GM21723 (cell line): Measurements from ENCODE around the gene ZEB2.

Experiments
- ATAC-seq: cut with Tn5 transposase; IDR thresholded peaks from one replicate; pipeline ENCODE4 v1.9.1; 2021; ENCODE audit warnings: mild to moderate bottlenecking, moderate library complexity; ENCODE audit not compliant: unreplicated experiment

Gene ZEB2

DNA sequence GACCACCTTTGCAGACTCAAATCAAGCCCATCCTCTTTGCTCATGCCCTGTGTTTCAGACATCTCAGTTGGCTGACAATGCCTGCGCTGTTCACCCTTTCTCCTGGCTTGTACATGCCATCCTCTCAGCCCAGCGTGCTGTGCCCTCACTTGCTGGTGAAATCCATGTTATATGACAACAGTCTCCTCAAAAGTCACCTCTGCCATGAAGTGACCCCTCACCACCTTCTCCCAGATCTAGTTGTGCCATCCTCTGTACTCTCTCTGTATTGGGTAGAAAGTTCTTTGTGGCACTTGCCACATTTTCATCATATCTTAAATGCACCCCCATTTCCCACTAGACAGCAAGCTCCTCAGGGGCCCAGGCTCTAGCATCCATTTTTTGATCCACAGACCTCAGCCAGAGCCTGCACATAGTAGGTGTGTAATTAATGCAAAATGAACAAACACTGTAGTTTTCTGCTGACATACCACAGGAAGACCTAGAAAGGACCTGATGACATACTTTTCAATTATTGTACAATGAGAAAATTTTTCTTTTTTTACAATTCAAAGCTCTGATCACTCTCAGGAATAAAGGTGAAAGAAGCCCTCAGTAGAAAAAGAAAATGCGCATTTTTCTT, 22.8 kb downstream of the ZEB2 start:
- no peak for ATAC-seq

- no peak for ATAC-seq
These were observed 23.6 kb downstream of the ZEB2 start for GRCh38 chr2:144496092-144496976.

- ATAC-seq, result no peak
These were observed 24.5 kb downstream of the ZEB2 start for GRCh38 chr2:144495227-144496091.

- ATAC-seq, result no peak
These were observed 26.7 kb downstream of the ZEB2 start for GRCh38 chr2:144493027-144493809.

DNA sequence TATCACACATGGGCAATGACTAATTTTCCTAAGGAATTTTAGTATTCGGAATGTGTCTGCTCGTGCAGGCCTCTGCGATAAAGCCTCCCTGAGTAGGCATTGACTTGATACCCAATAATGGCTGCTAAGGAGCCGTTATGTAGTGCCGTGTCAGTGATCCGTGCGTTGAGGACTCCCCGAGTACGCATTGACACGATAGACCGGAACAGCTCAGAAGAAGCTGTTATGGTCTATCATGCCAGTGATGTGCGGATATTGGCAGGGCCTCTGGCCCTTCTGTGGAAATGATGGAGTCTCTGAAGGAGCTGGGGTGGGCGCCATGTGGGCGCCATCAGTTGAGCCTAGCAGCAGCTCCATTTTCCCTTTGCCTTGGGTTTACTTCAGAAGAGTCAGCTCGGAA, 29.1 kb downstream of the ZEB2 start:
- ATAC-seq, result no peak

GRCh38 chr2:144490017-144490416, 29.9 kb downstream of the ZEB2 start:
- no peak for ATAC-seq

GRCh38 chr2:144489315-144489916, 30.5 kb downstream of the ZEB2 start:
- no peak for ATAC-seq

DNA sequence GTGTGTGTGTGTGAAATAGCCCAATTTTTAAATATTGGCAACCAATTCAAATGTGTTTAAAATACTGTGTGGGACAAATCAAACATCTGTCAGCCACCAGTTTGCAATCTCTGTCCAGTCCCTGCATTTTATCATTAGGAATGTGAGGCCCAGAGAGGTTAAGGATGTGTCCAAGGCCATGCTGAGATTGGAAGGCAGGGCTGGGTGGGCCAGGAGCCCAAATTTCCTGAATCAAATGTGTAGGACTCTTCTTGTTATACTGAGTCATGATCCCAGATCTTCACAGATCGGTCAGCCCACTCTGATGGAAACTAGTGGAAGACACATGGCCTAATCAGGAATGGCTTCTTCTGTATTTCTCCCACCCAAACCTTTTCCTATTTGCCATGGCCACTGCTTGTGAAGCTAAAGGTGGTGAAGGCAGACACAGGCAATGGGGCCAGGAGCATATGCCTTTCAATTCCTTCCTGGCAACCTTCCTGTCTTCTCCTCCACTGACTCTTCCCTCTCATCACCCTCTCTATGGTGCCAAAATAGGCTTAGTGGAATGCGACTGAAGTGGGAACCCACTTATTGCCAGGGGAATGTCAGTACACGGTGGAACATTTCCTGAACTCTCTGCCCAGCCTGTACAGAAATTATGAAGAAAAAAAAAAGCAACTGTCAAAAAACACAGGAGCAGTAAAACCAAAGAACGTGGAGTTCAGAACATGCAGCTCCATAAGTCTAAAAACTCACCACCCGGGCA, 35.5 kb downstream of the ZEB2 start:
- ATAC-seq, result no peak

GRCh38 chr2:144481666-144482065, 38.3 kb downstream of the ZEB2 start:
- no peak for ATAC-seq

- no peak for ATAC-seq
These were observed 38.8 kb downstream of the ZEB2 start for GRCh38 chr2:144481109-144481508.

DNA sequence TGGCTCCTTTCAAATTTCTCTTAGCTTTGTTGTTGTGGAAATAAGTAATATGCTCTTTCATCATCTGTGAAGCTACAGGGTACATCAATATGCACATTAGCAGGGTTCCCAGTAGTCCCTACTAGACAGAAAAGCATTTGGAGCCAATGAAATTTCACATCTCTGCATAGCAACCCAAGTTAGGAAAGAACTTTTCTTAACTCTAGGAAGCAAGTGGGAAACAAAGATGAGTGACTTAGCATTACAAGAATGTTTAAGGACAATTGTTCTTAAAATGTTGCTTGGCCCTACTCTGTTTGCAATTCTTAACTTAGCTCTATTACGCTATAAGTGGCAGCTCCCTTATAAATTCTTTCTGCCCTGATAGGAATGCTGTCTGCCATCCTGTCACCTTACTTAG, 39.6 kb downstream of the ZEB2 start:
- ATAC-seq, result no peak

DNA sequence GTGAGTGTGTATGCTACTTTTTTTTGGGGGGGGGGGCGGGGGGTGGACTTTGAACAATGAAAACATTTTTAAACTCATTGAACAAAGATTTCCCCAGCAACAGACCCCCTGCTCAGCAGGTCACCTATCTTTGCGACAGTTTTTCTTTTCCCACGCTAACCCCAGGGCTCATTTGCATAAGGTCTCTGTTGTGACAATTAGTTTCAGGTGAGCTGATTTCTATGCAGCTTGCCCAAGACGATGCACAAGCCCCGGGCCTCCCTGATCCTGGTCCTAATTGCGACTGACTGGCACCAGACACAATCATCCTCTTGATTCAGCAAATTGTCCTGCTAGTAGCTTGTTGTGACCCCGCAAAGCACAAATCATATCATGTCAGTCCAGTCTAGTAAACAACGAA, 40.3 kb downstream of the ZEB2 start:
- ATAC-seq, result no peak

GRCh38 chr2:144479138-144479537, 40.8 kb downstream of the ZEB2 start:
- no peak for ATAC-seq

DNA sequence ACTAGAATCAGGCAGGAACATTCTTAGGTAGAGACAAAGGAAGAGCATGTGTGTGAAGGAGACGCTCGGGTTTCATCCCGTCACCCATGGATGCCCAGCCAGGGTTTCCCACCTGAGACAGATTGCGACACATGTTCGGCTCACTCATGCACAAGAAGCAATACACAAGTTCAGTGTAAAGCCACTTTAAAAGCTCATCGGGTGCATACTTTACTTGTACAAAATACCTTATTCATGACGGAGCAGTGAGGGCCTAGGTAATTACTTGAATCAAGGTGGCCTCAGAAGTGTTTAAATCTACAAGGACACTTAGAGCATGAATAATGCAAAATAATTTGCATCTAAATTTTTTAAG, 42.0 kb downstream of the ZEB2 start:
- ATAC-seq, result no peak

GRCh38 chr2:144477281-144477956, 42.5 kb downstream of the ZEB2 start:
- no peak for ATAC-seq

- ATAC-seq, result no peak
These were observed 43.2 kb downstream of the ZEB2 start for GRCh38 chr2:144476682-144477081.

- ATAC-seq, result no peak
These were observed 44.2 kb downstream of the ZEB2 start for GRCh38 chr2:144475569-144476275.

- ATAC-seq, result no peak
These were observed 44.9 kb downstream of the ZEB2 start for GRCh38 chr2:144475044-144475443.

GRCh38 chr2:144474017-144474416, 45.9 kb downstream of the ZEB2 start:
- no peak for ATAC-seq
